ENCODE results near the gene MROH7.
"Not testable (repeated sequence)": the region's sequence is repeated elsewhere in the genome, so short reads cannot be mapped to it uniquely, and the experiment has no call there.

MROH7 gene

GRCh38 chr1:54609301-54609921, 32.2 kb upstream of the MROH7 start:
- DNase-seq (ENCODE audit: low read depth in 3 of 3, low spot score in 1 of 3): no peak

GRCh38 chr1:54610048-54610447, 31.5 kb upstream of the MROH7 start:
- no peak for DNase-seq (ENCODE audit: low read depth in 3 of 3, low spot score in 1 of 3)

DNA sequence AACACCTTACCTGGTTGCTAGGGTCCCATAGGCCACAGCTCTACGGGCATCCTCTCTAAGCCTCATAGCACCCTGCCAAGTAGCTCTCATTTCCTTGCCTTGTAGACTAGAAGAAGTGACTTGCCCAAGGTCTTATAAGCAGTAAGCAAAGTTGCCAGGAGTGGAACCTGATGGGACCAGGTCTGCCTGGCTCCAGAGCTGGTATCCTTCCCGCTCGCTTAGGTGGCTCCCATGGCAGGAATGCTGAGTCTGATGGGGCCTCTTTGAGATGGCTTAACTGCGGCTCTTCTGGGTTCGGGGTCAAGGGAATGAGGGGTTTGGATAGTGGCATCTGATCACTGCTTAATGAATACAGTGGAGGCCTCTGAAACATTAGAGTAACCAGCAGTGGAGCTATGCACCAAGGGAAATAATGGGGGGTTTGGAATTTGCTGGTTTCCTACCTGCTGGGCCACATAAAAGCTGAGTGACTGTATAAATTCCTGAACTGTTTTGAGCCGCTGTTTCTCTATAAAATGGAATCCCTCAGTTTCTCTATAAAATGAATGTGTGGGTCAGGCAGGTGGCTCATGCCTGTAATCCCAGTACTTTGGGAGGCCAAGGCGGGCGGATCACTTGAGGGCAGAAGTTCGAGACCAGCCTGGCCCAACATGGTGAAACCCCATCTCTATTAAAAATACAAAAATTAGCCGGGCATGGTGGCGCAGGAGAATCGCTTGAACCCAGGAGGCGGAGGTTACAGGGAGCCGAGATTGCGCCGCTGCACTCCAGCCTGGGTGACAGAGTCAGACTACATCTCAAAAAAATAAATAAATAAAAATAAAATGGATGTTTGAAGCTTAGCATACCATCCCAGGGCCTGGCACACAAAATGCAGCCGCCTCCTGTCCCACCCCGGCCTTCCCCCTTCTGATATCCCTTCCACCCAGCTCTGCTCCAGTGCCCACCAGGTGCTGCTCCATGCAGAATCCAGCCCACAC, 30.7 kb upstream of the MROH7 start:
- no peak for DNase-seq (ENCODE audit: low read depth in 3 of 3, low spot score in 1 of 3)

GRCh38 chr1:54611621-54612020, 30.0 kb upstream of the MROH7 start:
- no peak for DNase-seq (ENCODE audit: low read depth in 3 of 3, low spot score in 1 of 3)

DNA sequence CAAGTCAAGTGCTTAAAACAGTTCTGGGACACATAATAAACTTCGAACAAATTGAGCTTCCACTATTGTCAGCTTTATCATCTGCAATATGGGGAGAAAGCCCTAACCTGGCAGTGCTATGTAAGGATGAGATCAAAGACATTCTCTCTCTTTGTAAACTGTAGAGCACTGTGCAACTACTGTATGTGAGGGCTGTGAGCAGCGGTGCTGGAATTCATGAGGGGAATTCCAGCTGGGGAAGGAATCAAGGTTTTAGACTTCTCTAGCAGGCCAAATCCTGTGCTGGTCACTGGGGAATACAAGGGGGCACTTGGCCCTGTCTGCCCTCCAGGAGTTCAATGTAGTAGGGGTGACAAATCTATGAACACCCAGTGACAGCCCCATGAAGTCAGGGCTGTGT, 27.6 kb upstream of the MROH7 start:
- no peak for DNase-seq (ENCODE audit: low read depth in 3 of 3, low spot score in 1 of 3)

DNA sequence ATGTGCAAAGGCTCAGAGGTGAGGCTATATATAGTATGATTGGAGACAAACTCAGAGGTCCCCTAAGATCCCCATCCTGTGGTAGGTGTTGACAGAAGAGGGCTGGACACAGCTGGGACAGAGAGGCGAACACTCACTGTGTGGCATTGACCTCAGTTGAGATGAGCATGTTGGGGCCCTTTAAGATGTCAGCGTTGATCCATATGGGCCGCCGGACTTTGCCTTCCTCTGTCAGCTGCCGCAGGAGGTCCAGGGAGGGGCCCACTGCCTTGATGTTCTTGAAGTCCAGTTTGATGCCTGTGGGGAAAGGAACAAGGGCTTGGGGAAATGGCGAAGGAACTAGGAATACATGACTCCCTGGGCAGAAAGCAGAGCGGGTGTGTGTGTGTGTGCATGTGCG, 27.0 kb upstream of the MROH7 start:
- no peak for DNase-seq (ENCODE audit: low read depth in 3 of 3, low spot score in 1 of 3)

DNA sequence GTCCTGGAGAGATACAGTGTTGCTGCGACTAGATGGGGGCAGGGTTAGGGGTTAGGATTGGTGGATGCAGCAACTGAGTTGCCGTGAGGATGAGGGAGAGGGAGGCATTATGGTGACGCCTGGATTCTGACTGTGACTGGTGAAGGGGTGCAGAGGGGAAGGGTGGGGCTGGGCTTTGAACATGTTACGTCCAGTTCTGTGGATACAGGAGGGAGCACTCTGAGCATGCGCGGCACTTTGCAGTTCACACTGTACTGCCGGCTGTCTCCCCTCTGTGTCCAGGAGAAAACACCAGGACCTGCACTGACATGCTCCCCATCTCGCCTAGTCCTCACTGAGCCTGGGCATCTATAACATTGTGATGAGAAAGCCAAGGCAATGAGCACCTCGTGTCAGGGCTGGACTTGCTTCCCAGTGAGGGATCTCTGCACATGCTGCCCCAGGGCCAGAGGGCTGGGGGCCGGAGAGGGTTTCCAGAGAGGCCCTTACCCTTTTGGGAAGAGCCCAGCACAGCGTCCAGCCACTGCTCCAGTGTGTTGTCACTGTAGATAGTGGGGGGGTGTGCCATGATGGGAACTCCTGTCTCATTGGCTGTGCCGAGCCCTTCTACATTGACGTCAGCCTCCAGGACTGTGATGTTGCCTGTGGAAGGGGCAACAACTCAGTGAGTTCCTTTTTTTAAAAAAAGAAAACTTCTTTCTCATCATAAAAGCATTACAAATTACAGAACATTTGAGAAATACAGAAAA, 25.9 kb upstream of the MROH7 start:
- no peak for DNase-seq (ENCODE audit: low read depth in 3 of 3, low spot score in 1 of 3)

DNA sequence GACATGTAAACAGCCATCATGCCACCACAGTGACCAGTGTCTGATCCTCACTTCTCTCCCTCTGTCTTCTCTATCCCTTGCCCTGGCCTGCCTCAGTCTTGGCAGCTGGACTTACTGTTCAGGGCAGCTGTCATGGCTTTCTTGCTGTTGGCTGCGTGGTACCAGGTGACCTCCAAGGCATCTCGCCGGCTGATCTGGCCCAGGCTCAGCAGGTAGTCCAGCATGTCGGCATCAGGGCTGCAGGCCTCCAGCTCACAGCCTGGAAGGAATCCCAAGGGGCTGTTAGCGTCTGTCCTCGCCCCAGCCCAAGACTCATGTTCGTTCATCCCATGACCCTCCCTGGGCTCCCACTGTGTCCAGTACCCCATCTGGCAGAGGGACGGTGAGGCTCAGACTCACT, 21.8 kb upstream of the MROH7 start:
- no peak for DNase-seq (ENCODE audit: low read depth in 3 of 3, low spot score in 1 of 3)

- DNase-seq (ENCODE audit: low read depth in 3 of 3, low spot score in 1 of 3): no peak
Measured at GRCh38 chr1:54623216-54624007, 18.2 kb upstream of the MROH7 start, which contains the start of gene FAM151A. TSS of gene FAM151A (minus strand) at chr1:54623525. CDS start at chr1:54623395, 130 bp downstream.

GRCh38 chr1:54624466-54625464, 16.8 kb upstream of the MROH7 start:
- no peak for DNase-seq (ENCODE audit: low read depth in 3 of 3, low spot score in 1 of 3)

DNA sequence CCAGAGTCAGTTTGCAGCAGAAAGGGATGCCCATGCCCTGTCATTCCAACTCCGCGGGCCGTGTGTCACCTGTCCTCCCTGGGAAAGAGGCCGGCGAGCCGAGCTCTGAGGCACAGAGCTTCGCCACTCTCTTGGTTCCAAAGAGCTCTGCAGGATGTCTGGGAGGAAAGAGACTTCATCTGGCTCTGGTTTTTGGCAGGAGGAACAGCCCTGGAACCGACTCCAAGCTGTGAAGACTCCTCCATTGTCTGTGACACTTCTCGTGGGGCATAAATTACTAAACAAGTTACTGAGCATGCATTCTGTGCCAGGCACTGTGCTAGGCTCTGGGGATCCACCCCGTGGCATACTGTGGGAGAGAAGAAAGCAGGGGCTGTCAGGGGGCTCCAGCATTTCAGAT, 14.4 kb upstream of the MROH7 start:
- no peak for DNase-seq (ENCODE audit: low read depth in 3 of 3, low spot score in 1 of 3)

GRCh38 chr1:54635804-54636203, 5.8 kb upstream of the MROH7 start:
- not testable (repeated sequence) for DNase-seq (ENCODE audit: low read depth in 3 of 3, low spot score in 1 of 3)

DNA sequence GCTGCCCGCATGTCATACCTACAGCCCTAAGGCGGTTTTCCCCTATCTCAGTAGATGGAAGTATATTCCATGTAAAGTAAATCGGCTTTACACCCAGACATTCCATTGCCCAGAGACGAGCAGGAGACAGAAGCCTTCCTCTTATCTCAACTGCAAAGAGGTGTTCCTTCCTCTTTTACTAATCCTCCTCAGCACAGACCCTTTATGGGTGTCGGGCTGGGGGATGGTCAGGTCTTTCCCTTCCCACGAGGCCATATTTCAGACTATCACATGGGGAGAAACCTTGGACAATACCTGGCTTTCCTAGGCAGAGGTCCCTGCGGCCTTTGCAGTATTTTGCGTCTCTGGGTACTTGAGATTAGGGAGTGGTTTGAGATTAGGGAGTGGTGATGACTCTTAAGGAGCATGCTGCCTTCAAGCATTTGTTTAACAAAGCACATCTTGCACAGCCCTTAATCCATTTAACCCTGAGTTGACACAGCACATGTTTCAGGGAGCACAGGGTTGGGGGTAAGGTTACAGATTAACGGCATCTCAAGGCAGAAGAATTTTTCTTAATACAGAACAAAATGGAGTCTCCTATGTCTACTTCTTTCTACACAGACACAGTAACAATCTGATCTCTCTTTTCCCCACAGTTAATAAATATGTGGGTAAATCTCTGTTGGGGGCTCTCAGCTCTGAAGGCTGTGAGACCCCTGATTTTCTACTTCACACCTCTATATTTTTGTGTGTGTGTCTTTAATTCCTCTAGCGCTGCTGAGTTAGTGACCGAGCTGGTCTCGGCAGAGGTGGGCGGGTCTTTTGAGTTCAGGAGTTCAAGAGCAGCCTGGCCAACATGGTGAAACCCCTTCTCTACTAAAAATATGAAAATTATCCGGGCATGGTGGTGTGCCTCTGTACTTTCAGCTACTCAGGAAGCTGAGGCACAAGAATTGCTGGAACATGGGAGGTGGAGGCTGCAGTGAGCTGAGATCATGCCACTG, 4.8 kb upstream of the MROH7 start:
- not testable (repeated sequence) for DNase-seq (ENCODE audit: low read depth in 3 of 3, low spot score in 1 of 3)

DNA sequence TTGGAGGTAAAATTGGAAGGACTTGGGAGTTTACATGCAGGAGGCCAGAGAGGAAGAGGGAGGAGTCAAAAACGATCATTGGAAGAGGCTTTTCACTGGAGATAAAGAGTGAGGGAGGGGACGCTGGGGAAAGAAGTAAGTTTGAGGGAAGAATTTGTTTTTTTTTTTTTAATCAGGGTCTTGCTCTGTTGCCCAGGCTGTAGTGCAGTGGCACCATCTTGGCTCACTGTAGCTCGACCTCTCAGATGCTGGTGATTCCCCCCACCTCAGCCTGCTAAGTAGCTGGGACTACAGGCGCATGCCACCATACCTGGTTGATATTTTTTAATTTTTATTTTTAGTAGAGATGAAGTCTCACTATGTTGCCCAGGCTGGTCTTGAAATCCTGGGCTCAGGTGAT, 1.2 kb upstream of the MROH7 start:
- no peak for DNase-seq (ENCODE audit: low read depth in 3 of 3, low spot score in 1 of 3)

DNA sequence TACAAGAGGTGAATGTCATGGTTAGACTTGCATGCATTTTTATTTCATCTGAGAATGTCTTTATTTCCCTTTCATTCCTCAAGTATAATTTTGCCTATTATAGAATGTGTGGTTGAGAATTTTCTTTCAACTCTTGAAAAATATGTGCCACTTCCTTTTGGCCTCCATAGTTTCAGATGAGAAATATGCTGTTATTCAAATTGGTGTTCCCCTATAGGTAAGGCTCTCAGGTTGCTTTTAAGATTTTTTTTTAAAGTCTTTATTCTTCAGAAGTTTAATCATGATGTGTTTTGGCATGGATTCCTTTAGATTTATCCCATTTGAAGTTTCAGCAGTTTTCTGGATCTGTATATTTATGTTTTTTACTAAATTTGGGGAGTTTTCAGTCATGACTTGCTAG, 2.1 kb downstream of the MROH7 start:
- DNase-seq (ENCODE audit: low read depth in 3 of 3, low spot score in 1 of 3): no peak

DNA sequence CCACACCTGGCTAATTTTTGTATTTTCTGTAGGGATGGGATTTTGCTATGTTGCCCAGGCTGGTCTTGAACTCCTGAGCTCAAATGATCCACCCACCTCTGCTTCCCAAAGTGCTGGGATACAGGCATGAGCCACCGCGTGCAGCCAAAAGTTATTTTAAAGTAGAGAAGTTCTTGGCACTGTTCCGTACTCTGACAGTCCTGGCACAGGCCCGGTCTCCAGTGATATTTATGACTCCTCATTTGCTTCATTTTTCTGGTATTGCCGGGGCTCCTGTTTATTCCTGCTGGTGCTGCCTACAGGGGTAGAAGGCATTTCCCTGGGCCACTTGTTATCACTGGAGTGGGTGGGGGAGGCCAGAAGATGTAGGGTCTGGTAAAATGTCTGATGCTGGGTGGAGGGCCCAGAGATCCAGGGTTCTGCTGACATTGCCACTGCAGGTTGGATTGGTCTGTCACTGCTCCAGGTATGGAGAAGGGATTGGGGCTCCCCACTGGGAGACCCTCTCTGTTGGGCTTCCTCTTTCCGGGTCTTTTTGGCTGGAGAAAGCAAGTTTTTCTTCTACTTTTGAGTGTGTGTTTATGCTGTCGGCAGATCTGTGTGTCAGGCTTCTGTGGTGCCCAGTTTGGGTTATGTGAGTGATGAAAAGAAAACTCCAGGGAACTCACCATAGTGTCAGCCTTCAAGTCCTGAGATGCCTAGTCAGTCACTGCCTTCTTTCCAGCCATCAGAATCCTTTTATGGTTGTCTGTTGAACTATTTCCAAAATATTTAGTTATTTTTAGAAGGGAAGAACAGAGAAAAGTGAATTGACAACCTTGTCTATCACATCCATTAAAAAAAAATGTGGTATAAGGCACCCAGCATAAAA, 4.5 kb downstream of the MROH7 start:
- no peak for DNase-seq (ENCODE audit: low read depth in 3 of 3, low spot score in 1 of 3)

DNA sequence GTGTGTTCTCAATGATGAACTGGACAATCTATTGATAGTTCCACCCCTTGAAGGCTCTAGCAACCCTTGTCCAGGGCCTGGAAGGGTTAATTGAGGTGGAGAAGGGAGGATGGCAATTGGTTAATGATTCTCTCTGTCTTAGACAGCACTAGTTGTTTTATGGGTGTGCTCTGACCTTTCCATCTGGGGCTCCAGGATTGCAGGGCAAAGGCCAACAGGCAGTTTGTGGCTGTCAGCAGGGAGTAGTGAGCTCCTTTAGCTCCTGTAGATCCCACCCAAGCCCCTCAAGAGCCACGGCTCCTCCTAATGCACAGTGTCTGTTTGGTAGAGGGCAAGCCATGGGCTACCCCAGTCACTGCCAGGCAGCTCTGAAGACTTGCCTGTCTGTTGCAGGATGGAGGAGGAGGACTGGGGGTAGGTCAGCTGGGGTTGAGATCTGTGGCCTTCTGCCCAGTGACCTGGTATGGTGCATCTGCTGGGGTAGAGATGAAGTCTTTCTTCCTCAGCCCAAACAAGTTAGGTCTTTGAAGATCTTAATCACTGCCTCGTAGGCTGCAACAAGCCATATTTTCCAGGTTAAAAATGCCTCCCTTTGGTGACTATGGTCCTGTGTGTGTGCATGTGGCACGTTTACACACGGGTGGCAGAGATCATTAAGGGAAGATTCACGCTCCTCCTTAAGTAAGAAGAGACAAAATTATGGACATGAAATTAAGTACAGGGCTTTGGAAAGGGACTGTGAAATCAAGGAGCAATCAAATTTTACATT, 7.7 kb downstream of the MROH7 start:
- no peak for DNase-seq (ENCODE audit: low read depth in 3 of 3, low spot score in 1 of 3)
